GM12892 (cell line): Measurements from ENCODE around the gene KCNK3.

Experiments used
- POLR2A ChIP-seq: IDR thresholded peaks from 2 replicates; pipeline ENCODE4 v1.6.1; 2011; ENCODE audit warnings: low read depth, low read length, control low read depth
- POLR2AphosphoS5 ChIP-seq: IDR thresholded peaks from 2 replicates; pipeline ENCODE4 v1.6.1; 2011; ENCODE audit warnings: low read depth, low read length, control low read depth

DNA sequence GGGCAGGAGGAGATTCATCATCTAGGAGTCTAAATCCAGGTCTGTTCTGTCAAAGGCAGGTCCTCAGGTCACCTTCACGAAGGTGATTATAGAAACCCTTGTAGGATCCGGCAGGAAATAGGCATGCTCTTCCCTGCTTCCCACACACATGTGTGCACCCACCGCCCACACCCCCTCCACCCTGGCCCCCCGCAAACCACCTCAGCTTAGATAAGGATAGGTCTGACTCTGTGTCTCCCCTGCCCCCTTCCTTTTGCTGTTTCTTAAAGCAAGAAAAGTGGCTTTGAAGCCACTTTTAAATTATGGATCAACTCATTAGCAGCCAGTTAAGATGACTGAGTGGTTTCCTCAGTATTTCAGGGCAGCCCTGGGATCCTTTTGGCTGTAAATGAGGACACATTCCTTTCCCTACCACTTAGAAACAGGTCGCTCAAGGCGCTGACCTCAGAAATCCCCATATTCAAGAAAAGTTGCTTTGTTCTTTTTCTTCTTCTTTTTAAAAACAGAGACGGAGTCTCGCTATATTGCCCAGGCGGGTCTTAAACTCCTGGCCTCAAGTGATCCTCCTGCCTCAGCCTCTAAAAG, 36.8 kb upstream of the KCNK3 start:
- TF ChIP-seq POLR2A, result no peak
- no peak for TF ChIP-seq POLR2AphosphoS5
